Gastrocnemius medialis (tissue), 4 donors: ENCODE measurements around the gene ABI3BP.

Source experiments
- CTCF ChIP-seq, 5 experiments: fragments of 450-650 bp in 3 of 5; fragments of 200-600 bp in 2 of 5; sonication (generic) in 2 of 5; IDR thresholded peaks in 4 of 5; conservative IDR thresholded peaks in 1 of 5; 1 replicate in 4 of 5; 2 replicates in 1 of 5; pipeline ENCODE4 v1.5.1; 2016 to 2019; ENCODE audit warnings: antibody characterized with exemption in 5 of 5, mild to moderate bottlenecking in 3 of 5, moderate library complexity in 3 of 5
- POLR2A ChIP-seq, 2 donors: fragments of 450-650 bp; IDR thresholded peaks; one replicate each; pipeline ENCODE4 v1.6.1; 2017; ENCODE audit warnings: antibody characterized with exemption in 2 of 2, mild to moderate bottlenecking in 2 of 2, moderate library complexity in 2 of 2

- TF ChIP-seq CTCF (IDR thresholded peaks at IDR 0.05 in 4 of 5, conservative IDR thresholded peaks at IDR 0.05 in 1 of 5), result no peak
- TF ChIP-seq POLR2A (IDR thresholded peaks at IDR 0.05), result no peak
Measured at GRCh38 chr3:100836661-100837060, 156.6 kb downstream of the ABI3BP start.
